ENCODE data around the gene DAPK1.

Gene DAPK1

DNA sequence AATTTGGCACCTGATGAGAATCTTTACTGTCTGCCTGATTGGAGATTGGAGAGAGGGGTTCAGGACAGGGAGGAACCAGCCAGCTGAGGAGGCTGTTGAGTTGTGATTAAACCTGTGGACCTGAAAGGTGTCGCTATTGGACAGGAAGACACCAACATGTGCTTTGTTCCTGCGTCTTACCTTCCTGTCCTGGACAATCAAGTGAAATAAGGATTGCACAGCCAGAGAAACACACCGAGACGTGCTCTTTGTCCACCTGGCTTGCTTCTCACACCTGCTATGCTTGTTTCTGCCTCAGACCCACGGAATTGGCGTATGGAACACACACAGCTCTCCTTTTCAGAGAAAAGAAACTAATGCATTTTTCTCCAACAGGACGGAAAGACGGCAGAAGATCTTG is 170.6 kb downstream of the DAPK1 start:
- Histone ChIP-seq H3K36me3 (ENCODE audit: insufficient read depth, low read length) (no peaks in the 10 kb centered on the region), H3K79me2 (ENCODE audit: control insufficient read depth, insufficient read depth, low read length, unreplicated experiment) (no peaks in the 10 kb centered on the region), H3K4me3 (ENCODE audit: low read depth, low read length) (no peak overlapping the region), H3K27me3 (ENCODE audit: insufficient read depth, low read length) (no peaks in the 10 kb centered on the region), H3K4me1 (ENCODE audit: control insufficient read depth, insufficient read depth, low read length, unreplicated experiment) (no peaks in the 10 kb centered on the region), H2AFZ (ENCODE audit: low read length, unreplicated experiment) (no peak overlapping the region), H3K27ac (ENCODE audit: low read depth, low read length) (no peak overlapping the region)

DNA sequence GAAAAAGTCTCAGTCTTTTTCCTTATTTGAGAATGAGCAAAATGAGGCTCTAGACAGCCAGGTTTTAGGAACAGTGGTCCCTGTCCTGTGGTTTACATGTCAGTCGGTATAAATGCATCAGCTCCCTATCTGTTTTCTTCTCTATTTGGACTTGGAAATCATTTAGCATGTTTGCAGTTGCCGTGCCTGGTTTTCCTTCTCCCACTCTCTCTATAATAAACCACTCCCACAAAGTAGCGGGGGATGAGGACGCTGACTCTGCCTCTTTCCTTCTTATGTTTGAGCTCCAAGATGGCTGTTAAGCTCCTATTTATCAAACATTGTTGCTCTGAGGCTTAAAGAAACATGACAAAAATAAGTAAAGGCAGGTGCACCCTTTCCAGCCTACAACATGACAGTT is 171.1 kb downstream of the DAPK1 start:
- Histone ChIP-seq H3K27ac (ENCODE audit: low read depth, low read length) (no peak overlapping the region), H3K4me3 (ENCODE audit: low read depth, low read length) (no peak overlapping the region), H3K27me3 (ENCODE audit: insufficient read depth, low read length) (no peaks in the 10 kb centered on the region), H3K36me3 (ENCODE audit: insufficient read depth, low read length) (no peaks in the 10 kb centered on the region), H3K4me1 (ENCODE audit: control insufficient read depth, insufficient read depth, low read length, unreplicated experiment) (no peaks in the 10 kb centered on the region), H2AFZ (ENCODE audit: low read length, unreplicated experiment) (no peak overlapping the region), H3K79me2 (ENCODE audit: control insufficient read depth, insufficient read depth, low read length, unreplicated experiment) (no peaks in the 10 kb centered on the region)

DNA sequence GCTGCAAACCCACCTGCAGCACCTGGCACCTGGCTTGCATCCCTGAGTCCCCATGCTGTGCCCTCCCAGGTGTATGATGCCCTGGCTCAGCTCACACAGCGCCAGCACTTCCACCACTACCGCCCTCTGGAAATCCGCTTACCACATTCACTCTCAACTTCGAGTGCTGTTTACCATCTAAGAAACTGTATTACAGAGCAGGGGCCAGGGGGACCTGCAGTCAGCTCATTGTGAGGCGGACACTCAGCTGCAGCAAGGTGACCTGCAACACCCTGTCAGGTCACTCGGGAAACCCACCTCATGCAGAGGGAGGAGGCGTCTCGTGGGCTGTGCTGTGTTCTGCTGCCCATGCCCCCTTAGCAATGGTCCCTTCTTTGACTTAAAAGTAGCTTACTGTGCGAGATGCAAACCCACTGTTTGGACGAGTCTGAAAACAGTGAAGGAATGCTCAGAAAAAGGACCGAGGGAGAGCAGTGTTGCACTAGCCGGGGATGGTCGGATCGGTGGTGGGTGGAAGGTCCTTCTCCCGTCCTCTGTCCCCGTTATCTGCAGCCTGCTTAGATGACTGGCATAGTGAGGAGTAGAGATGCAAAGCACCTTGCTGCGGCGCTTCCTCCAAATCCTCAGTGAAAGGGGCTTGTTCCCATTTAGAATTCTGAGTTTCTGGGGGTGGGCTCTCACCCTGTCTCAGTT is 173.1 kb downstream of the DAPK1 start:
- no peak overlapping the region for H3K4me3 ChIP-seq (ENCODE audit: low read depth, low read length)
- no peak overlapping the region for H2AFZ ChIP-seq (ENCODE audit: low read length, unreplicated experiment)
- H3K27me3 ChIP-seq (ENCODE audit: insufficient read depth, low read length), result no peaks in the 10 kb centered on the region
- H3K36me3 ChIP-seq (ENCODE audit: insufficient read depth, low read length), result no peaks in the 10 kb centered on the region
- no peak overlapping the region for H3K27ac ChIP-seq (ENCODE audit: low read depth, low read length)
- H3K79me2 ChIP-seq (ENCODE audit: control insufficient read depth, insufficient read depth, low read length, unreplicated experiment), result no peaks in the 10 kb centered on the region
- H3K4me1 ChIP-seq (ENCODE audit: control insufficient read depth, insufficient read depth, low read length, unreplicated experiment), result no peaks in the 10 kb centered on the region

DNA sequence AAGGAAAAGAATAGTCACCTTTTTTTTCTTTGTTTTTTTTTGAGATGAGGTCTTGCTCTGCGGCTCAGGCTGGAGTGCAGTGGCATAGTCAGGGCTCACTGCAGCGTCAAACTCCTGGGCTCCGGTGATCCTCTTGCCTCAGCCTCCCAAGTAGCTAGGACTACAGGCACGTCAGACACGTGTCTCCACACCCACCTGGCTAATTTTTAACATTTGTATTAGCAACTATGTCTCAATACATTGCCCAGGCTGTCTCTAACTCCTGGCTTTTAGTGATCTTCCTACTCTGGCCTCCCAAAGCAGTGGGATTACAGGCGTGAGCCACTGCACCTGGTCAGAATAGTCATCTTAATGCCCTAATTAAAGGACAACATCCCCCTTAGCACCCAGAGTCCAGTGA is 173.8 kb downstream of the DAPK1 start:
- H3K36me3 ChIP-seq (ENCODE audit: insufficient read depth, low read length), result no peaks in the 10 kb centered on the region
- H3K79me2 ChIP-seq (ENCODE audit: control insufficient read depth, insufficient read depth, low read length, unreplicated experiment), result no peaks in the 10 kb centered on the region
- no peak overlapping the region for H3K27ac ChIP-seq (ENCODE audit: low read depth, low read length)

DNA sequence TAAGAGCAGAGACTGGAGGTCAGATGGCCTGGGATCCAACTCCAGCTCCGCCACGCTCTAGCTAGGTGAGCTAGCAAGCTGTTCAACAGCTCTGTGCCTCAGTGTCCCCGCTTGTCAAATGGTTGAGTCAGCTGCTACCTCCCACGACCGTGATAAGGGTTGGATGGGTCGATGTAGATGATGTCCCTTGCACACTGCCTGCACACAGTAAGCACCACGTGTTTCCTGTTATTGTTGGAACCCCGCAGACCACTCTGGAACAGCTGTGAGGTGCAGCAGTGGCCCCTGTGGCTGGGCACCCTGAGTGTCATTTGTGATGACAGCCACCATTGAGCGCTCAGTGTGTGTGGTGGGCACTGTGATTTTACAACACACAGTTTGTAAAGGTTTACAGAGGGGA is 174.3 kb downstream of the DAPK1 start:
- H3K4me1 ChIP-seq (ENCODE audit: control insufficient read depth, insufficient read depth, low read length, unreplicated experiment), result no peaks in the 10 kb centered on the region
- no peaks in the 10 kb centered on the region for H3K27me3 ChIP-seq (ENCODE audit: insufficient read depth, low read length)
- H3K4me3 ChIP-seq (ENCODE audit: low read depth, low read length), result no peak overlapping the region
- H3K36me3 ChIP-seq (ENCODE audit: insufficient read depth, low read length), result no peaks in the 10 kb centered on the region
- H3K79me2 ChIP-seq (ENCODE audit: control insufficient read depth, insufficient read depth, low read length, unreplicated experiment), result no peaks in the 10 kb centered on the region
- no peak overlapping the region for H3K27ac ChIP-seq (ENCODE audit: low read depth, low read length)
- H2AFZ ChIP-seq (ENCODE audit: low read length, unreplicated experiment), result no peak overlapping the region

More for the DNA sequence above, 173.8 kb downstream of the DAPK1 start:
- no peak overlapping the region for H3K4me3 ChIP-seq (ENCODE audit: low read depth, low read length)
- no peaks in the 10 kb centered on the region for H3K27me3 ChIP-seq (ENCODE audit: insufficient read depth, low read length)
- H2AFZ ChIP-seq (ENCODE audit: low read length, unreplicated experiment), result no peak overlapping the region
- no peaks in the 10 kb centered on the region for H3K4me1 ChIP-seq (ENCODE audit: control insufficient read depth, insufficient read depth, low read length, unreplicated experiment)

DNA sequence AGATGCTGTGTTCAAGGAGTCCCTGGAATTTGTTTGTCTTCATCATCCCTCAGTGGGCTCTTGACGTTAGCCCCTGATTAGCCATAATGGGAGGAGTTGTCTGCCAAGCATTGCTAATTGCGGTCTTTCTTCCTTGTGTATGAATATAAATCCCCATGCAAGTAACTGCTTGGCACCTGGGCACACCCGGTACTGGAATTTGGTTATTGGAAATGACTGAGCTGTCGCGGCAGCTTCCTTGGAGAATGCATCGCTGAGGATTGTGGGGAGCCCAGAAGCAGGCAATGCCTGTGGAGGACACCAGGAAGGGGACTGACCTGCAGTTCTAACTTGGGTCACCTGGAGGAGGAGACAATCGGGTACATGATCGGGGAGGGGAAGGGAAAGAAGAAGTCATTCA is 174.9 kb downstream of the DAPK1 start:
- Histone ChIP-seq H3K36me3 (ENCODE audit: insufficient read depth, low read length) (no peaks in the 10 kb centered on the region), H3K4me1 (ENCODE audit: control insufficient read depth, insufficient read depth, low read length, unreplicated experiment) (no peaks in the 10 kb centered on the region)

DNA sequence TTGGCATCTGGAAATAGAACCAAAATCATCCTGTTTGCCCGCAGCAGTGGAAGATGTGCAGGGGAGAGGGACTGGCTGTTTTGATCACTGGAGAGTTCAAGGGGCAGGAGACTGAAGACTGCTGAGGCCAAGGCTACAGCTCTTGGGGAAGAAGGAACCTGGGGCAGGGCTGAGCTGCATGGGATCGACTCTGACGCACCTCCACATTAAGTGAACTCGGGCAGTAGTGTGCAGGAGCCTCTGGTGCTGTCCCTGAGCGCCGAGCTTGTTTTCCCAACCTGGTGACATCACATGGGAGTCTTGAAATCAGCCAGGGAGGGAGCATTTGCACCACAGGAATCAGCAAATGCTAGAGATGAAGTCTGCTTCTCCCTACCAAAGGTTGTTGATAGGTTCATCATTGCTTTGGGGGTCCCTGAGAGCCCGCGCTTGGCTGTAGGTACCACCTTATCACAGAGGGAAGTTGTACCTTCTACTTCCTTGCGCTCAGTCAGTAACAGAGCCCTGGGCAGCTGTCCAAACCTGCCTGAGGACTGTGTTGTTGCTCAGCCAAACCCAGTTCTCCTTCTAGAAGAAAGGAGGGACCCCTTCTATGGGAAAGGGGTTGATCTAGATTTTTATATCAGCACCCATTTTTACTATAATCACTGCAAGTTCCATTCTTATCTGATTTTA is 175.9 kb downstream of the DAPK1 start:
- H3K4me1 ChIP-seq (ENCODE audit: control insufficient read depth, insufficient read depth, low read length, unreplicated experiment), result no peaks in the 10 kb centered on the region
- H3K27ac ChIP-seq (ENCODE audit: low read depth, low read length), result no peak overlapping the region
- H3K79me2 ChIP-seq (ENCODE audit: control insufficient read depth, insufficient read depth, low read length, unreplicated experiment), result no peaks in the 10 kb centered on the region
- H2AFZ ChIP-seq (ENCODE audit: low read length, unreplicated experiment), result no peak overlapping the region
- no peaks in the 10 kb centered on the region for H3K27me3 ChIP-seq (ENCODE audit: insufficient read depth, low read length)
- no peaks in the 10 kb centered on the region for H3K36me3 ChIP-seq (ENCODE audit: insufficient read depth, low read length)
- H3K4me3 ChIP-seq (ENCODE audit: low read depth, low read length), result no peak overlapping the region

More for the DNA sequence above, 174.9 kb downstream of the DAPK1 start:
- H2AFZ ChIP-seq (ENCODE audit: low read length, unreplicated experiment), result no peak overlapping the region
- no peaks in the 10 kb centered on the region for H3K79me2 ChIP-seq (ENCODE audit: control insufficient read depth, insufficient read depth, low read length, unreplicated experiment)
- no peak overlapping the region for H3K4me3 ChIP-seq (ENCODE audit: low read depth, low read length)
- H3K27me3 ChIP-seq (ENCODE audit: insufficient read depth, low read length), result no peaks in the 10 kb centered on the region
- no peak overlapping the region for H3K27ac ChIP-seq (ENCODE audit: low read depth, low read length)

DNA sequence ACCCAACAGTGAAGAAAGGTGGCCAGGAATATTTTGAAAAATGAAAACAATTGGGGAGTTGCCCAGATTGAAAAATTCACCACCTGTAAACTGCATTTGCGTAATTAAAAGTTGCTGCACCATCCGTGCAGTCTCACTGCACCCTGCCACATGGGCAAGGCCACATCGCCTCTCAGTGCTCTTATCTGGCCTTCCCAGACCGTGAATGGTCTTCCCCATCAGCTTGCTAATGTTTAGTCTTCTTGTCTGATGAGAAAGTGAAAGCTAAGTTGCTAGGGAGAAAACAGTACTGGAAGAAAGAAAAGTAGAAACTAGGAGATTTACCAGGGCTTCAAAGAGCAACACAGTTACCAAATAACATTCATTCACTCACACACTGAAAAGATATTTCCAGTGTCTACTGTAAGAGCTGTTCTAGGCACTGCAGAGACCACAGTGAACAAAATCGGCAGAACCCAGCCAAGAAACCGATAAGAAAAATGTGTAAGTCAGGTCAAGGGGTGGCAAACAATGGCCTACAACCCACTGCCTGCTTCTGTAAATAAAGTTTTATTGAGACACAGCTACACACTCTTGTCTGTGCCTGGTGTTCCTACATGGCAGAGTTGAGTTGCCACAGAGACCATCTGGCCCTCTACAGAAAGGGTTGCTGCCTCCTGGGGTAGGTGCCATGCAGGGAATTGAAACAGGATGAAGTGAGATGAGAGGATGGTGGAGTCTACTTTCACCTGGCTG is 177.1 kb downstream of the DAPK1 start:
- no peaks in the 10 kb centered on the region for H3K79me2 ChIP-seq (ENCODE audit: control insufficient read depth, insufficient read depth, low read length, unreplicated experiment)
- no peaks in the 10 kb centered on the region for H3K36me3 ChIP-seq (ENCODE audit: insufficient read depth, low read length)
- H3K4me3 ChIP-seq (ENCODE audit: low read depth, low read length), result no peak overlapping the region
- H2AFZ ChIP-seq (ENCODE audit: low read length, unreplicated experiment), result no peak overlapping the region
- H3K4me1 ChIP-seq (ENCODE audit: control insufficient read depth, insufficient read depth, low read length, unreplicated experiment), result no peaks in the 10 kb centered on the region
- no peak overlapping the region for H3K27ac ChIP-seq (ENCODE audit: low read depth, low read length)
- no peaks in the 10 kb centered on the region for H3K27me3 ChIP-seq (ENCODE audit: insufficient read depth, low read length)

DNA sequence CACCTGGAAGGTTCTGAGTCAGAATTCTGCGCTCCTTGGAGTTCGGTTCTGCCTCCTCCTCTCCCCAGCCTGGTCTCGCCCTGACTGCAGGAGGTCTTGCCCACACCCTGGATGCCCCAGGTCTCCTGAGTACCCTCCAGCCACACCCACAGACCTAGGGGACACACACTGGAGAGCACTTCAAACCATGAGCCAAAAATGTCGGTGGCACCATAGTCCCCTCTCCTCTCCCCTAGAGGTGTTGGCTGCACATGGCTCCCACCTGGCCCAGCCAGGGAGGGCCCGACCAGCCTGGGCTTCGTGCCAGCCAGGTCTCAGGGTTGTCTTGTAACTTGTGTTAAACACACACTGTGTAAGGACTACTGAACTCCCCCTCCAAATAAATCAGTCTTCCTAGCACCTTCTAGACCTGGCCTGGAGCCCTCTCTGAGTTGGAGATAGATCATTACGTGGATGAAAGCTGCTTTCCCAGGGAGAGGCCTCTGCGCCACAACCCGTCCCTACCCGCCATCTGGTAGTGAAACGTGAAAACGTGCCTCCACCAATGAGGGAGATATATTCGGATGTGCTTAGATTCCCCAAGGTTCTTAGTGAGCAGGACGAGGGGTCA is 178.3 kb downstream of the DAPK1 start:
- H3K4me1 ChIP-seq (ENCODE audit: control insufficient read depth, insufficient read depth, low read length, unreplicated experiment), result no peaks in the 10 kb centered on the region
- no peak overlapping the region for H3K4me3 ChIP-seq (ENCODE audit: low read depth, low read length)
- no peak overlapping the region for H3K27ac ChIP-seq (ENCODE audit: low read depth, low read length)
- no peaks in the 10 kb centered on the region for H3K27me3 ChIP-seq (ENCODE audit: insufficient read depth, low read length)
- H3K79me2 ChIP-seq (ENCODE audit: control insufficient read depth, insufficient read depth, low read length, unreplicated experiment), result no peaks in the 10 kb centered on the region
- H2AFZ ChIP-seq (ENCODE audit: low read length, unreplicated experiment), result no peak overlapping the region
- H3K36me3 ChIP-seq (ENCODE audit: insufficient read depth, low read length), result no peaks in the 10 kb centered on the region

DNA sequence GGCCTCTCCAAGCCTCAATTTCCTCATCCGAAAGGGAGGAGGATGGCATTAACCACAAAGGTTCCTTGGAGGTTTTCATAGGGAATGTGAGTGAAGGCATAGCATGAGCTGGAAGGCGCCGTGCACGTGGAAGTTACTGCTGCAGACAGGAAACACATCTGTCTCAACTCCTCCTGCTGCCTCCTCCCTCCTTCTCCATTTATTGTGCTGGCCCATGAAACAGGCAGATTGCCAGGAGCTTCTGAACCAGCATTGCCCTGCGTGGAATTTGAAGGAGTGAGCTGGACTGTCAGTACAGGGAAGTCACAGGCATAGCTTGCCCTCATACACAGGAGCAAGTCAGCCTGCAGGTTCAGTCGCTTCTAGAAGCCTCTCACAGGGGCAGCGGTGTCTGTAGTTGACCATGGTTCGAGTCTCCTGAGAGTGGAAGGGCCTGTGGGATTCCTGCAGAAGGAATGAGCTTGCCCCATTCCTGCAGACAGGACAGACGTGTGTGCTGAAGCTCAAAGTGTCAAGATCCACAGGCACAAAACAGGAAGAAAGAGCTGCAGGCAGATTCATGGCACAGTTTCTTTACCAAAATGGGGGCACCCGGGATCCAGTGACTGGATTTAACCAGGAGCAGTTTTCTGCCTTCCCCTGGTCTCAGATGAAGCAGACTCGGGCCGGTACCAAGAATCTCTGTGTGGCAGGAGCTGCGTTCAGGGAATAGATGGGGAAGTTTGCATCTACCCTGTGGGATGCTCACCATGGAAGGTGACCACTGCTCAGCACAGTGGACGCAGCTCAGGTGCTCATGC is 179.5 kb downstream of the DAPK1 start:
- no peak overlapping the region for H3K27ac ChIP-seq (ENCODE audit: low read depth, low read length)
- no peaks in the 10 kb centered on the region for H3K79me2 ChIP-seq (ENCODE audit: control insufficient read depth, insufficient read depth, low read length, unreplicated experiment)
- no peaks in the 10 kb centered on the region for H3K36me3 ChIP-seq (ENCODE audit: insufficient read depth, low read length)
- no peaks in the 10 kb centered on the region for H3K4me1 ChIP-seq (ENCODE audit: control insufficient read depth, insufficient read depth, low read length, unreplicated experiment)
- no peaks in the 10 kb centered on the region for H3K27me3 ChIP-seq (ENCODE audit: insufficient read depth, low read length)
- no peak overlapping the region for H2AFZ ChIP-seq (ENCODE audit: low read length, unreplicated experiment)
- H3K4me3 ChIP-seq (ENCODE audit: low read depth, low read length), result no peak overlapping the region

Data from ACC112 (cell line).